Bronchial epithelial cell (primary cell): ENCODE data around the gene ATXN7L3B. TPM values are rescaled to one million over a fixed set of nuclear protein-coding genes. Genes with fewer than 3 reads are reported as not detected.

Experiments
- DNase-seq: peaks from one replicate; pipeline ENCODE4 v3.0.0-alpha.2; 2010; ENCODE audit warnings: low read depth
- FAIRE-seq: peaks from 2 replicates; lab custom pipeline; 2011; peaks lifted over from hg19 to GRCh38; lab: Jason Lieb, UNC
- H3K27me3 ChIP-seq: 2 replicates; pipeline ENCODE4 v1.5.1; 2011; ENCODE audit warnings: low read length; ENCODE audit not compliant: control insufficient read depth, insufficient read depth
- H3K36me3 ChIP-seq: 2 replicates; pipeline ENCODE4 v1.5.1; 2011; ENCODE audit warnings: low read length; ENCODE audit not compliant: control insufficient read depth, insufficient read depth
- H3K4me3 ChIP-seq: 2 replicates; pipeline ENCODE4 v1.5.1; 2011; ENCODE audit warnings: mild to moderate bottlenecking, low read depth, low read length, control low read depth
- total RNA-seq: library from RNA; depleted of rRNA; stranded (reverse); fragments of >200 nt; gene quantifications from 2 replicates; pipeline ENCODE4 v1.2.1, GENCODE V29; 2014
- TF ChIP-seq, protein P1 (sequence below): IDR thresholded peaks from 2 replicates; pipeline ENCODE4 v1.5.1; 2011; ENCODE audit warnings: mild to moderate bottlenecking, moderate library complexity, low read length, control low read depth, inconsistent platforms; ENCODE audit not compliant: insufficient read depth, severe bottlenecking

ATXN7L3B gene
- total RNA-seq, 1 donor from 2014 or later: 25.5 TPM

DNA sequence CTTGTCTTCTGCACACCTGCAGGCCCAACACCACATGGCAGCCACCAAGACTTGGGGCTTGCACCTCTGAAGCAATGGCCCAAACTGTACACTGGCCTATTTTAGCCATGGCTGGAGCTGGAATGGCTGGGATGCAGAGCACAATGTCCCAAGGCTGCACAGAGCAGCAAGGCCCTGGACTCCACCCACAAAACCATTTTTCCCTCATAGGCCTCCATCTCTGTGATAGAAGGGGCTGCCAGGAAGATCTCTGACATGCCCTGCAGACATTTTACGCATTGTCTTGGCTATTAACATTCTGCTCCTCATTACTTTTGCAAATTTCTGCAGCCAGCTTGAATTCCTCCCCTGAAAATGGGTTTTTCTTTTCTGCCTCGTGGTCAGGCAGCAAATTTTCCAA lies 22.1 kb downstream of the ATXN7L3B start:
- Histone ChIP-seq H3K36me3 (no peaks in the 10 kb centered on the region), H3K4me3 (no peak overlapping the region), H3K27me3 (no peaks in the 10 kb centered on the region)
- no peak for DNase-seq
- FAIRE-seq: no peak
- TF ChIP-seq, protein P1, sequence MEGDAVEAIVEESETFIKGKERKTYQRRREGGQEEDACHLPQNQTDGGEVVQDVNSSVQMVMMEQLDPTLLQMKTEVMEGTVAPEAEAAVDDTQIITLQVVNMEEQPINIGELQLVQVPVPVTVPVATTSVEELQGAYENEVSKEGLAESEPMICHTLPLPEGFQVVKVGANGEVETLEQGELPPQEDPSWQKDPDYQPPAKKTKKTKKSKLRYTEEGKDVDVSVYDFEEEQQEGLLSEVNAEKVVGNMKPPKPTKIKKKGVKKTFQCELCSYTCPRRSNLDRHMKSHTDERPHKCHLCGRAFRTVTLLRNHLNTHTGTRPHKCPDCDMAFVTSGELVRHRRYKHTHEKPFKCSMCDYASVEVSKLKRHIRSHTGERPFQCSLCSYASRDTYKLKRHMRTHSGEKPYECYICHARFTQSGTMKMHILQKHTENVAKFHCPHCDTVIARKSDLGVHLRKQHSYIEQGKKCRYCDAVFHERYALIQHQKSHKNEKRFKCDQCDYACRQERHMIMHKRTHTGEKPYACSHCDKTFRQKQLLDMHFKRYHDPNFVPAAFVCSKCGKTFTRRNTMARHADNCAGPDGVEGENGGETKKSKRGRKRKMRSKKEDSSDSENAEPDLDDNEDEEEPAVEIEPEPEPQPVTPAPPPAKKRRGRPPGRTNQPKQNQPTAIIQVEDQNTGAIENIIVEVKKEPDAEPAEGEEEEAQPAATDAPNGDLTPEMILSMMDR: no peak

- Histone ChIP-seq H3K36me3 (no peaks in the 10 kb centered on the region), H3K4me3 (no peak overlapping the region), H3K27me3 (no peaks in the 10 kb centered on the region)
- DNase-seq (no peak), FAIRE-seq (no peak)
- TF ChIP-seq, protein P1: no peak
Measured at GRCh38 chr12:74563927-74564326, 26.3 kb downstream of the ATXN7L3B start.

GRCh38 chr12:74578486-74578885 lies 40.9 kb downstream of the ATXN7L3B start:
- H3K4me3 ChIP-seq: no peak overlapping the region
- FAIRE-seq: no peak
- DNase-seq: no peak
- no peaks in the 10 kb centered on the region for H3K36me3 ChIP-seq
- TF ChIP-seq, protein P1: no peak
- H3K27me3 ChIP-seq: no peaks in the 10 kb centered on the region

DNA sequence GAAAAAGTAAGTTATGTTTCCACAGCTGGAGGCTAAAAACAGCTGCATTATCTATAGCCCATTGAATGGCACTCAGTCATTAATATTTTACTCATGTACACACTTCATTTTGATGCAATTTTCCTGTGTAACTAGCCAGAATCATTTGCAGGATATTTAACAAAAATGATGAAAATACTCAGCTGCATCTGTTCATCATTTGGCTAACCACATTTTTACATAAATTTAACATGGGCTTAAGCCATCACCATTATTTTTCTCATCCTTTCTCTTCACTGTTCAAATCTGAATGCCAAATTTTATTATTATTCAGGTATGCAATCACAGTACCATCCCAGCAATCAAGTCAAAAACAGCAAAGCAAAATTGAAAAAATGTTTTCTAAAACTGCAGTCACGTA lies 41.8 kb downstream of the ATXN7L3B start:
- H3K27me3 ChIP-seq: no peaks in the 10 kb centered on the region
- FAIRE-seq (no peak), DNase-seq (no peak)
- TF ChIP-seq, protein P1: no peak
- H3K36me3 ChIP-seq: no peaks in the 10 kb centered on the region
- H3K4me3 ChIP-seq: no peak overlapping the region

DNA sequence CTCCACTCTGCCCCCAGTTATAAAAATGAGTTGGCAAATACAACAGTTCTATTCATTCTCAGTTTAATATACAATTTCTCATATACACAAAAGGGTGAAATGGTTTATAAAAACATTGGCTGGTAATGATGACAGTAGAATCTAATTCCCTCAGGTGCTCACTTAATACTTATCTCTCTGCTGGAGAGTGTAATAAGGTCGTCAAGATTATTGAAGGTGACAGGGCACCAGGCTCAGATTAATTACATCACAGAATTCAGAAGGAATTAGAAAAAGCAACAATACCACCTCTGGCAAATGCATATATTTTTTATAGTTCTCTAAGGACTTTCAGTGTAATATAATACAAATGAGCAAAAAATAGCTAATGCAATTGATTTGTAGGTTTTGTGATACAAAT lies 42.3 kb downstream of the ATXN7L3B start:
- FAIRE-seq (no peak), DNase-seq (no peak)
- no peaks in the 10 kb centered on the region for H3K27me3 ChIP-seq
- no peaks in the 10 kb centered on the region for H3K36me3 ChIP-seq
- TF ChIP-seq, protein P1: no peak
- no peak overlapping the region for H3K4me3 ChIP-seq

GRCh38 chr12:74581439-74581838 lies 43.8 kb downstream of the ATXN7L3B start:
- TF ChIP-seq, protein P1: no peak
- Histone ChIP-seq H3K36me3 (no peaks in the 10 kb centered on the region), H3K27me3 (no peaks in the 10 kb centered on the region), H3K4me3 (no peak overlapping the region)
- no peak for DNase-seq
- no peak for FAIRE-seq
